ENCODE results near the gene RELL2. TPM values are rescaled to one million over a fixed set of nuclear protein-coding genes. Genes with fewer than 3 reads are reported as not detected.

RELL2 gene
- total and polyA plus RNA-seq, 7 donors = 0.99 to 10.5 (median 2.5) TPM

DNA sequence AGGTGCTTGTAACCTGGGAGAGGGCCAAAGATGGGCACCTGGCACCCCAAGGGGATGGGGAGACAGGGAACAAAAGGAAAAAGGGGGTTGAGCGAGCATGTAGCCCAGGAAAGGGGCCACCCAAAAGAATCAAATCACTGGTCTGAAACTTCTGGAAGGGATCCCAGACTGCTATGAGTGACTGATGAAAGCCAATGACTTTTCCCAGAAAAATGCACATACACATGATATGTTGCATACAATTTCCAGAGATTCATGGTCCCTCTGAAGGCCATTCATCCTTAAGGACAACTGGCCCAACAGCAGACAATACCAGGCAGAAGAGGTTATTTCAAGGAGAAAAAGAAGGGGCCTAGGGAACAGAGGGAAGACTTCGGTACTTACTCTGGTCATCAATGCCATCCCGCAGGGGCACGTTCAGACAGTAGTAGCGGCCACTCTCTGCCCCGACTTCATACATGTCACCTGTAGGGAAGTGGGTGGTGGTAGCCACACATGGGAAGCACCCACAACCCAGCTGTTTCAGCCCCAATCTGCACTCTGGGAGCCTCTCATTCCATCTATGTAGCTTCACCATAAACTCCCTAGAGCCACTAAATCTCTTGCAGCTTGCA lies 8.5 kb upstream of the RELL2 start:
- peaks cover 0 to 6% (median 0%) of the 10 kb centered on the region in 4 donors for H3K4me1 ChIP-seq
- H3K36me3 ChIP-seq = peaks cover 12 to 66% (median 39%) of the 10 kb centered on the region in 4 donors
- no peak overlapping the region for H3K27ac ChIP-seq
- no peaks in the 10 kb centered on the region for H3K27me3 ChIP-seq
- no peaks in the 10 kb centered on the region for H3K9me3 ChIP-seq
- TF ChIP-seq EP300 (IDR thresholded peaks at IDR 0.05) = no peak
- TF ChIP-seq POLR2A (IDR thresholded peaks at IDR 0.05) = no peak
- no peak for DNase-seq
- intact Hi-C loops (cut with DNase I) = no loop called here
- 96 to 97% methylated on average over 6 of the region's 6 CpGs for WGBS, 2 donors
- H3K4me3 ChIP-seq = no peak overlapping the region

GRCh38 chr5:141630570-141631140 lies 6.1 kb upstream of the RELL2 start:
- no peak for DNase-seq
- Histone ChIP-seq H3K9me3 (no peaks in the 10 kb centered on the region), H3K27ac (no peak overlapping the region), H3K36me3 (peaks cover 4 to 43% (median 27%) of the 10 kb centered on the region in 4 donors), H3K4me3 (no peak overlapping the region), H3K4me1 (peaks cover 0 to 26% (median 13%) of the 10 kb centered on the region in 4 donors), H3K27me3 (no peaks in the 10 kb centered on the region)
- intact Hi-C loops (cut with DNase I) = no loop called here
- TF ChIP-seq POLR2A (IDR thresholded peaks at IDR 0.05) (no peak), EP300 (IDR thresholded peaks at IDR 0.05) (no peak), POLR2AphosphoS5 (IDR thresholded peaks at IDR 0.05) (no peak)
- TF ChIP-seq, protein P1, sequence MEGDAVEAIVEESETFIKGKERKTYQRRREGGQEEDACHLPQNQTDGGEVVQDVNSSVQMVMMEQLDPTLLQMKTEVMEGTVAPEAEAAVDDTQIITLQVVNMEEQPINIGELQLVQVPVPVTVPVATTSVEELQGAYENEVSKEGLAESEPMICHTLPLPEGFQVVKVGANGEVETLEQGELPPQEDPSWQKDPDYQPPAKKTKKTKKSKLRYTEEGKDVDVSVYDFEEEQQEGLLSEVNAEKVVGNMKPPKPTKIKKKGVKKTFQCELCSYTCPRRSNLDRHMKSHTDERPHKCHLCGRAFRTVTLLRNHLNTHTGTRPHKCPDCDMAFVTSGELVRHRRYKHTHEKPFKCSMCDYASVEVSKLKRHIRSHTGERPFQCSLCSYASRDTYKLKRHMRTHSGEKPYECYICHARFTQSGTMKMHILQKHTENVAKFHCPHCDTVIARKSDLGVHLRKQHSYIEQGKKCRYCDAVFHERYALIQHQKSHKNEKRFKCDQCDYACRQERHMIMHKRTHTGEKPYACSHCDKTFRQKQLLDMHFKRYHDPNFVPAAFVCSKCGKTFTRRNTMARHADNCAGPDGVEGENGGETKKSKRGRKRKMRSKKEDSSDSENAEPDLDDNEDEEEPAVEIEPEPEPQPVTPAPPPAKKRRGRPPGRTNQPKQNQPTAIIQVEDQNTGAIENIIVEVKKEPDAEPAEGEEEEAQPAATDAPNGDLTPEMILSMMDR (IDR thresholded peaks at IDR 0.05) = no peak
- 95 to 98% methylated on average over 5 of the region's 5 CpGs for WGBS, 2 donors

- H3K27ac ChIP-seq = no peak overlapping the region
- TF ChIP-seq EP300 (IDR thresholded peaks at IDR 0.05) (no peak), POLR2A (IDR thresholded peaks at IDR 0.05) (no peak), POLR2AphosphoS5 (IDR thresholded peaks at IDR 0.05) (no peak)
- TF ChIP-seq, protein P1 (IDR thresholded peaks at IDR 0.05) = no peak
- no peaks in the 10 kb centered on the region for H3K9me3 ChIP-seq
- intact Hi-C loops (cut with DNase I) = no loop called here
- no peak for DNase-seq
- H3K36me3 ChIP-seq = peaks cover 4 to 23% (median 17%) of the 10 kb centered on the region in 4 donors
- H3K27me3 ChIP-seq = peaks cover 0 to 2% (median 2%) of the 10 kb centered on the region in 3 donors
- H3K4me1 ChIP-seq = peaks cover 0 to 36% (median 25%) of the 10 kb centered on the region in 4 donors
- no peak overlapping the region for H3K4me3 ChIP-seq
- WGBS, 2 donors = 89 to 93% methylated on average over 2 of the region's 2 CpGs
Observed at GRCh38 chr5:141632650-141633049, 4.1 kb upstream of the RELL2 start.

DNA sequence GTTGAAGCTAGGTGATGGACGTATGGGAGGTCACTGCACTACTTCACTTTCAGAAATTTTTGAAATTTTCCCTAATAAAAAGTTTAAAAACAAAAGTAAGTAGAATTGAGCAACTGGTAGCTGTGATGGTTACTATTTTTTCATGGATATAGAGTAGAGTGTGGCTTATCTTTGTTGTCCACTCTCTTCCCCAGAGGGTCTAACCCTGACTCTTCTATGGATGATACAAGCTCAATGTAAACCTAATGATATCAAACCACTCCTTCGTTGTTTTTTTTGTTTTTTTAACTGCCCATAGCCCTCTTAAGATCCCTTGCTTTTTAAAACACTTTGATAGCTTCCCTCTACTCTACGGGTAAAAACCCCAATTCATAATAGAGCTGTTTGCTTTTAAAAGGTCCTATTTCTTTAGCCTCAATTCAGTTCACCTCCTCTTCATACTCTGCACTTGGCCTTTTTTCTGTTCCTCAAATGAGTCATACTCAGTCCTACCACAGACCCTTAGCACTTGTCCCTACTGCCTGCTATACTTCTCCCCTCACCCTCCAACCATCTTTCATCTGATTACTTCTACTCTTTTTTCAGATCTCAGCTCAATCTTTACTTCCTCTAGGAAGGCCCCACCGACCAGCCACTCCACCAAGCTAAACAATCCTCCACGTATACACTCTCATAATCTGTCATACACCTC lies 2.8 kb upstream of the RELL2 start:
- 67 to 78% methylated on average over 5 of the region's 5 CpGs for WGBS, 2 donors
- Histone ChIP-seq H3K36me3 (peaks cover under 1 to 11% (median 7%) of the 10 kb centered on the region in 4 donors), H3K4me1 (peaks cover 0 to 42% (median 30%) of the 10 kb centered on the region in 4 donors), H3K9me3 (no peaks in the 10 kb centered on the region), H3K27me3 (peaks cover 0 to 16% (median 7%) of the 10 kb centered on the region in 3 donors), H3K27ac (no peak overlapping the region), H3K4me3 (no peak overlapping the region)
- no peak for DNase-seq
- TF ChIP-seq POLR2A (IDR thresholded peaks at IDR 0.05) = no peak
- TF ChIP-seq POLR2AphosphoS5 (IDR thresholded peaks at IDR 0.05) = no peak
- TF ChIP-seq, protein P1 (IDR thresholded peaks at IDR 0.05) = no peak
- intact Hi-C loops (cut with DNase I) = no loop called here

DNA sequence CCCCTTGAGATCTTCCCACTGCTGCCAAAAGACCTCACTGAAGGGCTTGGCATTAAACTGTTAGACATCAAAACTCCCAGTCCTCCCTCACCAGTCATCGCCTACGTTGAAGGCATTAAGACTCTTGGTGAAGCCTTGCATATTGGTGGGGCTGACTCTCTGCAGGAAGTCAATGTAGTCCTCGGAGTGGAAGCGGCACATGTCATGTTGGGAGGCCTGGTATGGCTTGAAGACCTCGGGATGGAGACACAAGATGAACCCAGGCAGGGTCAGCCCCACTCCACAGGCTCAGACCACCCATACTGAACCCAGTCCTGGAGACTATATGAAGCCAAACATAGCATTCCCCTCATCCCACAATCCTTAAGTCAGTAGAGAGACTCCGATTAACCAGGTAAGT lies 2.1 kb upstream of the RELL2 start:
- H3K27ac ChIP-seq = no peak overlapping the region
- peaks cover 0 to 4% (median 1%) of the 10 kb centered on the region in 4 donors for H3K36me3 ChIP-seq
- DNase-seq = no peak
- no peak overlapping the region for H3K4me3 ChIP-seq
- 91 to 93% methylated on average over 6 of the region's 6 CpGs for WGBS, 2 donors
- H3K27me3 ChIP-seq = peaks cover 0 to 17% (median 7%) of the 10 kb centered on the region in 3 donors
- no peaks in the 10 kb centered on the region for H3K9me3 ChIP-seq
- peaks cover 0 to 42% (median 30%) of the 10 kb centered on the region in 4 donors for H3K4me1 ChIP-seq
- TF ChIP-seq EP300 (IDR thresholded peaks at IDR 0.05) = no peak
- intact Hi-C loops (cut with DNase I) = no loop called here

All from sigmoid colon (tissue), 7 donors.